Esophagus (tissue), 2 donors: ENCODE results near the gene MXRA5. TPM values are rescaled to one million over a fixed set of nuclear protein-coding genes. Genes with fewer than 3 reads are reported as not detected.

Source experiments
- H3K27ac ChIP-seq, 2 donors: one replicate each; pipeline ENCODE4 v1.5.1; 2013; ENCODE audit warnings: low read depth in 2 of 2, mild to moderate bottlenecking in 2 of 2, inconsistent platforms in 1 of 2, low read length in 1 of 2, moderate library complexity in 1 of 2
- H3K27me3 ChIP-seq, 2 donors: one replicate each; pipeline ENCODE4 v1.6.1; 2013; ENCODE audit warnings: low read length in 2 of 2, control low read depth in 1 of 2, mild to moderate bottlenecking in 1 of 2; ENCODE audit not compliant: insufficient read depth in 2 of 2, control insufficient read depth in 1 of 2
- H3K36me3 ChIP-seq, 2 donors: one replicate each; pipeline ENCODE4 v1.6.1; 2013; ENCODE audit warnings: low read length in 1 of 2; ENCODE audit not compliant: control insufficient read depth in 2 of 2, insufficient read depth in 2 of 2
- H3K4me1 ChIP-seq, 2 donors: one replicate each; pipeline ENCODE4 v1.6.1; 2013; ENCODE audit warnings: low read length in 1 of 2; ENCODE audit not compliant: control insufficient read depth in 2 of 2, insufficient read depth in 2 of 2
- H3K4me3 ChIP-seq, 2 donors: one replicate each; pipeline ENCODE4 v1.5.1; 2013; ENCODE audit warnings: low read length in 2 of 2, mild to moderate bottlenecking in 2 of 2, low read depth in 1 of 2, moderate library complexity in 1 of 2
- H3K9me3 ChIP-seq, 2 donors: one replicate each; pipeline ENCODE4 v1.6.1; 2013; ENCODE audit warnings: mild to moderate bottlenecking in 2 of 2, low read depth in 1 of 2, low read length in 1 of 2, moderate library complexity in 1 of 2; ENCODE audit not compliant: control insufficient read depth in 2 of 2, insufficient read depth in 1 of 2
- WGBS, 2 donors: extraction: QIAGEN DNeasy Blood & Tissue Kit; methylation state at CpG; one replicate each; pipeline ENCODE4 v1.1.7; 2013; 5-methylcytosine and 5-hydroxymethylcytosine counted together
- polyA plus RNA-seq, 2 donors: library from polyadenylated mRNA; stranded (reverse); fragments of 200-250 nt; gene quantifications; one replicate each; pipeline ENCODE4 v1.2.3, GENCODE V29; 2013
- donor health status: healthy with polysubstance abuse.
- donor health status: Bipolar disorder and iron deficiency.

MXRA5 gene
- polyA plus RNA-seq, 2 donors, result 1.4 to 1.6 TPM

DNA sequence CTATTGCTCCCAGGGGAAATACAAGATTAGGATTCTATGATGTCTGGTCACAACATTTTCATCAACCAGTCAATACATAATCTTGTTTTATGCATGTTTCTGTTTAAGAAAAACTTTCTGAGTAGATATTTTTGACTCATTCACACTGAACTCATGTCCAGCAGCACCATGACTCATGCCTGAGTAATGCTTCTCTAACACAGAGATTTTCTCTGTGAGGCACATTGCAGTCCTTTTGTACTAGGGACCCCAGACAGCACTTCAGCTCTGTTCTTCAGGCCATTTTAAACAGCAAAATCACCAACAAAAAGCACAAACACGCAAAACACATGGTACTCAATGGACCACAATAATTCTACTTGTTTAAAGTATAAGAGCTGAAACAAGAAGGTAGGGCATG lies 83.6 kb downstream of the MXRA5 start:
- WGBS, 2 donors, result 57 to 65% methylated on average over 1 of the region's 1 CpG
- Histone ChIP-seq H3K36me3 (no peaks in the 10 kb centered on the region), H3K4me3 (no peak overlapping the region), H3K27ac (no peak overlapping the region), H3K9me3 (no peaks in the 10 kb centered on the region), H3K4me1 (no peaks in the 10 kb centered on the region), H3K27me3 (no peaks in the 10 kb centered on the region)
